ENCODE data around the gene PRKCSH. TPM values are rescaled to one million over a fixed set of nuclear protein-coding genes. Genes with fewer than 3 reads are reported as not detected.

Gene PRKCSH
- total RNA-seq, 1 experiment from 2014 or later, result 431 TPM

DNA sequence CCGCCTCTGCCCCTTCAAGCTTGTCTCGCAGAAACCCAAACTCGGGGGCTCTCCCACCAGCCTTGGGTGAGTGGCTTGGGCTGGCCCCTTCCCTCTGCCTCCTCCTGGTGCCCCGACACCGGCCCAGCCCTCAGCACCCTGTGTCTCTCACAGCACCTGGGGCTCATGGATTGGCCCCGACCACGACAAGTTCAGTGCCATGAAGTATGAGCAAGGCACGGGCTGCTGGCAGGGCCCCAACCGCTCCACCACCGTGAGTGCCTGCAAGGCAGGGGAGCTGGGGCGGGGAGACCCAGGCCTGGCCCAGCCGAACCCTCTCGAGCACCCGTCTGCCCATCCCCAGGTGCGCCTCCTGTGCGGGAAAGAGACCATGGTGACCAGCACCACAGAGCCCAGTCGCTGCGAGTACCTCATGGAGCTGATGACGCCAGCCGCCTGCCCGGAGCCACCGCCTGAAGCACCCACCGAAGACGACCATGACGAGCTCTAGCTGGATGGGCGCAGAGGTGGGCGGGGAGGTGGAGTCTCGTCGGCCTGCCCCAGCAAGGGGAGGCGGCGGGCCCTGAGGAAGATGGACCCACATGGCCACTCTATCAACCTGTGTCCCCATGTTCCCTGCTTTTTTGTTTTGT lies 13.6 kb downstream of the PRKCSH start:
- H3K36me3 Mint-ChIP-seq (ENCODE audit: insufficient read depth in 1 of 3, low read depth in 3 of 3), result peaks cover 9 to 43% (median 40%) of the 10 kb centered on the region in 3 experiments; a peak in 6 of 7 replicates
- Histone ChIP-seq H3K27me3 (ENCODE audit: insufficient read depth, low read length) (no peaks in the 10 kb centered on the region), H2BK5ac (ENCODE audit: insufficient read length, low read length) (no peak overlapping the region), H2AFZ (ENCODE audit: low read length) (no peak overlapping the region), H3K79me1 (ENCODE audit: insufficient read depth, low read depth, low read length, poor library complexity, severe bottlenecking) (no peaks in the 10 kb centered on the region), H2BK120ac (ENCODE audit: low read depth, low read length, poor library complexity, severe bottlenecking) (no peak overlapping the region), H3T11ph (ENCODE audit: low read length) (no peak overlapping the region), H2BK12ac (ENCODE audit: insufficient read length, low read depth, low read length) (no peak overlapping the region), H4K20me1 (ENCODE audit: control insufficient read depth, insufficient read depth, insufficient read length) (no peaks in the 10 kb centered on the region), H3K56ac (ENCODE audit: insufficient read length, low read depth, low read length) (no peak overlapping the region), H3K9ac (ENCODE audit: extremely low read depth, insufficient read length, low read length) (no peak overlapping the region), H4K91ac (ENCODE audit: insufficient read length, low read depth, low read length) (no peak overlapping the region), H3K79me2 (ENCODE audit: insufficient read depth, low read length) (no peaks in the 10 kb centered on the region), H3K4me2 (ENCODE audit: insufficient read depth, insufficient read length, low read length) (no peak overlapping the region), H3K27ac (ENCODE audit: insufficient read length, low read depth, low read length) (no peak overlapping the region), H2BK20ac (ENCODE audit: low read depth, low read length, poor library complexity, severe bottlenecking) (no peak overlapping the region), H2BK15ac (ENCODE audit: low read depth, low read length) (no peak overlapping the region), H4K8ac (replicated peaks; ENCODE audit: insufficient read length, low read depth, low read length) (no peak overlapping the region), H3K4me1 (ENCODE audit: insufficient read depth, low read length) (no peaks in the 10 kb centered on the region), H4K5ac (ENCODE audit: insufficient read length, low read depth, low read length) (no peak overlapping the region), H3K9me3 (ENCODE audit: control insufficient read depth, low read depth, low read length) (no peaks in the 10 kb centered on the region), H3K23me2 (ENCODE audit: insufficient read length, low read depth, low read length, poor library complexity, severe bottlenecking) (no peaks in the 10 kb centered on the region), H3K14ac (ENCODE audit: insufficient read depth, low read length) (no peak overlapping the region; the same call in 1 of the 2 replicates), H3K23ac (ENCODE audit: insufficient read length, low read depth, low read length) (no peak overlapping the region), H3K4ac (ENCODE audit: low read depth, low read length) (no peak overlapping the region), H3K18ac (ENCODE audit: insufficient read length, low read depth, low read length) (no peak overlapping the region), H2AK5ac (ENCODE audit: insufficient read length, low read length) (no peak overlapping the region)
- H3K4me1 Mint-ChIP-seq, result peaks cover 15 to 29% of the 10 kb centered on the region in 2 experiments
- WGBS (ENCODE audit: extremely low coverage, insufficient read length, low lambda C conversion rate), result no CpG with 5 or more reads among the region's 31 CpGs
- TF ChIP-seq, protein P1, sequence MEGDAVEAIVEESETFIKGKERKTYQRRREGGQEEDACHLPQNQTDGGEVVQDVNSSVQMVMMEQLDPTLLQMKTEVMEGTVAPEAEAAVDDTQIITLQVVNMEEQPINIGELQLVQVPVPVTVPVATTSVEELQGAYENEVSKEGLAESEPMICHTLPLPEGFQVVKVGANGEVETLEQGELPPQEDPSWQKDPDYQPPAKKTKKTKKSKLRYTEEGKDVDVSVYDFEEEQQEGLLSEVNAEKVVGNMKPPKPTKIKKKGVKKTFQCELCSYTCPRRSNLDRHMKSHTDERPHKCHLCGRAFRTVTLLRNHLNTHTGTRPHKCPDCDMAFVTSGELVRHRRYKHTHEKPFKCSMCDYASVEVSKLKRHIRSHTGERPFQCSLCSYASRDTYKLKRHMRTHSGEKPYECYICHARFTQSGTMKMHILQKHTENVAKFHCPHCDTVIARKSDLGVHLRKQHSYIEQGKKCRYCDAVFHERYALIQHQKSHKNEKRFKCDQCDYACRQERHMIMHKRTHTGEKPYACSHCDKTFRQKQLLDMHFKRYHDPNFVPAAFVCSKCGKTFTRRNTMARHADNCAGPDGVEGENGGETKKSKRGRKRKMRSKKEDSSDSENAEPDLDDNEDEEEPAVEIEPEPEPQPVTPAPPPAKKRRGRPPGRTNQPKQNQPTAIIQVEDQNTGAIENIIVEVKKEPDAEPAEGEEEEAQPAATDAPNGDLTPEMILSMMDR (conservative IDR thresholded peaks at IDR 0.05), result no peak
- H3K27ac Mint-ChIP-seq, result no peak overlapping the region
- no peaks in the 10 kb centered on the region; a peak in 1 of 5 replicates for H3K9me3 Mint-ChIP-seq
- no peak for DNase-seq
- no peaks in the 10 kb centered on the region for H3K27me3 Mint-ChIP-seq (ENCODE audit: low read depth)
- no peak overlapping the region; a peak in 1 of 5 replicates for H3K4me3 Mint-ChIP-seq

Measured in H9 (cell line).